PC-9 (cell line): ENCODE measurements around the gene THBD. TPM values are rescaled to one million over a fixed set of nuclear protein-coding genes. Genes with fewer than 3 reads are reported as not detected.

Experiments
- BruUV-seq: library from RNA; stranded (reverse); fragments of 400-500 nt; replicated peaks from 2 replicates; lab custom pipeline; 2021; lab: Mats Ljungman, UMichigan
- CTCF ChIA-PET: fragments of 300-600 bp; sonication (Branson Sonifier 250); formaldehyde crosslinking; loops from one replicate; lab custom pipeline; 2022; ENCODE audit warnings: antibody characterized with exemption; lab: Charles Lee
- POLR2A ChIA-PET: fragments of 300-600 bp; sonication (Branson Sonifier 250); formaldehyde crosslinking; loops from one replicate; lab custom pipeline; 2022; ENCODE audit warnings: antibody characterized with exemption; ENCODE audit not compliant: unreplicated experiment; lab: Charles Lee
- DNase-seq, 2 experiments: peaks; one replicate each; pipeline versions ENCODE4 v3.0.0 to v3.0.0-alpha.2; 2015 to 2022; ENCODE audit warnings: mixed read lengths in 1 of 2
- H2AFZ ChIP-seq: fragments of 200-600 bp; sonication (generic); 2 replicates; pipeline ENCODE4 v1.8.1; 2017; ENCODE audit warnings: antibody characterized with exemption
- H3F3A ChIP-seq: fragments of 200-600 bp; sonication (generic); 2 replicates; pipeline ENCODE4 v1.8.1; 2017; ENCODE audit warnings: antibody characterized with exemption, mild to moderate bottlenecking, low read depth; ENCODE audit not compliant: insufficient read depth
- H3K27ac ChIP-seq: fragments of 200-600 bp; sonication (generic); 2 replicates; pipeline ENCODE4 v1.6.1; 2016; ENCODE audit warnings: mixed run types
- H3K27me3 ChIP-seq: fragments of 200-600 bp; sonication (generic); 2 replicates; pipeline ENCODE4 v1.6.1; 2016; ENCODE audit warnings: low read depth, mixed run types; ENCODE audit not compliant: insufficient read depth
- H3K36me3 ChIP-seq: fragments of 200-600 bp; sonication (generic); 2 replicates; pipeline ENCODE4 v1.6.1; 2016; ENCODE audit warnings: low read depth, mixed run types
- H3K4me1 ChIP-seq: fragments of 200-600 bp; sonication (generic); replicated peaks from 2 replicates; pipeline ENCODE4 v1.6.1; 2016; ENCODE audit warnings: mixed run types; ENCODE audit not compliant: insufficient read depth
- H3K4me2 ChIP-seq: fragments of 200-600 bp; sonication (generic); 2 replicates; pipeline ENCODE4 v1.6.1; 2017; ENCODE audit warnings: mixed run types
- H3K4me3 ChIP-seq: fragments of 200-600 bp; sonication (generic); 2 replicates; pipeline ENCODE4 v1.6.1; 2016; ENCODE audit warnings: mixed run types
- H3K79me2 ChIP-seq: fragments of 200-600 bp; sonication (generic); 2 replicates; pipeline ENCODE4 v1.6.1; 2017; ENCODE audit warnings: low read depth, mixed run types
- H3K9me2 ChIP-seq: fragments of 200-600 bp; sonication (generic); 2 replicates; pipeline ENCODE4 v1.8.1; 2017; ENCODE audit warnings: mild to moderate bottlenecking; ENCODE audit not compliant: insufficient read depth
- H3K9me3 ChIP-seq: fragments of 200-600 bp; sonication (generic); 2 replicates; pipeline ENCODE4 v1.8.1; 2016; ENCODE audit warnings: low read depth; ENCODE audit not compliant: insufficient read depth
- H4K20me1 ChIP-seq: fragments of 200-600 bp; sonication (generic); 2 replicates; pipeline ENCODE4 v1.8.1; 2017; ENCODE audit not compliant: insufficient read depth
- EZH2 ChIP-seq: fragments of 200-600 bp; sonication (generic); IDR thresholded peaks from 2 replicates; pipeline ENCODE4 v1.8.0; 2017; ENCODE audit warnings: antibody characterized with exemption, low read depth
- intact Hi-C: fragments of 100-400 bp; cut with micrococcal nuclease; formaldehyde crosslinking; loops from one replicate; pipeline ENCODE4 v1.10.0; 2022; ENCODE audit not compliant: unreplicated experiment
- total RNA-seq: library from RNA; stranded (reverse); gene quantifications from 2 replicates; pipeline ENCODE4 v1.2.3, GENCODE V29; 2021
- TF ChIP-seq, protein P1 (sequence below): fragments of 200-600 bp; sonication (generic); conservative IDR thresholded peaks from 2 replicates; pipeline ENCODE4 v1.6.1; 2017; ENCODE audit warnings: mixed run types, antibody characterized with exemption, mild to moderate bottlenecking, moderate library complexity

The THBD gene
- total RNA-seq, 1 experiment from 2014 or later = 1.7 TPM

DNA sequence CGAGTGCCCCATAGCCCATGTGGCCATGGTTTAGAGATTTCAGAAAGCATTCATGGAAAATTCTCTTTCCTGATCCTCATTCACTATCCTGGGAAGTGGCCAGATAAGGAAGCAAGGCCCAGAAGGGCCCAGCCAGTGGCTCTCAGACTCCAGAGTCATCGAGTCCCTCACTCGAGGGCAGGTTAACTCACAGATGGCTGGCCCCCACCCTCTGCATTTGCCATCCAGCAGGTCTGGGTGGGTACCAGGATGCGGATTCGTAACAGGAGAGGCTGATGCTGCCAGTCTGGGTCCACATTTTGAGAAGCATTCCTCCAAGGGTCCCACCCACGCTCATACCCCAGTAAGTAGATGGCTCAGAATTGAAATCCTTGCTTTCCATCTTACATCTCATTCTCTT lies 18.1 kb downstream of the THBD start:
- H3K27me3 ChIP-seq = peaks cover 14% of the 10 kb centered on the region; the same call in 1 of the 2 replicates
- no peaks in the 10 kb centered on the region for H3K4me1 ChIP-seq
- H3F3A ChIP-seq = no peaks in the 10 kb centered on the region
- intact Hi-C loops = no loop called here
- H4K20me1 ChIP-seq = no peaks in the 10 kb centered on the region
- POLR2A ChIA-PET = no interaction called here
- no peaks in the 10 kb centered on the region for H3K9me3 ChIP-seq
- H3K4me3 ChIP-seq = no peak overlapping the region
- no peak for DNase-seq
- no peak overlapping the region for H3K27ac ChIP-seq
- no peak overlapping the region for H2AFZ ChIP-seq
- H3K36me3 ChIP-seq = no peaks in the 10 kb centered on the region
- no peak overlapping the region for H3K4me2 ChIP-seq
- no peaks in the 10 kb centered on the region for H3K9me2 ChIP-seq
- no TSS peak for BruUV-seq
- TF ChIP-seq, protein P1, sequence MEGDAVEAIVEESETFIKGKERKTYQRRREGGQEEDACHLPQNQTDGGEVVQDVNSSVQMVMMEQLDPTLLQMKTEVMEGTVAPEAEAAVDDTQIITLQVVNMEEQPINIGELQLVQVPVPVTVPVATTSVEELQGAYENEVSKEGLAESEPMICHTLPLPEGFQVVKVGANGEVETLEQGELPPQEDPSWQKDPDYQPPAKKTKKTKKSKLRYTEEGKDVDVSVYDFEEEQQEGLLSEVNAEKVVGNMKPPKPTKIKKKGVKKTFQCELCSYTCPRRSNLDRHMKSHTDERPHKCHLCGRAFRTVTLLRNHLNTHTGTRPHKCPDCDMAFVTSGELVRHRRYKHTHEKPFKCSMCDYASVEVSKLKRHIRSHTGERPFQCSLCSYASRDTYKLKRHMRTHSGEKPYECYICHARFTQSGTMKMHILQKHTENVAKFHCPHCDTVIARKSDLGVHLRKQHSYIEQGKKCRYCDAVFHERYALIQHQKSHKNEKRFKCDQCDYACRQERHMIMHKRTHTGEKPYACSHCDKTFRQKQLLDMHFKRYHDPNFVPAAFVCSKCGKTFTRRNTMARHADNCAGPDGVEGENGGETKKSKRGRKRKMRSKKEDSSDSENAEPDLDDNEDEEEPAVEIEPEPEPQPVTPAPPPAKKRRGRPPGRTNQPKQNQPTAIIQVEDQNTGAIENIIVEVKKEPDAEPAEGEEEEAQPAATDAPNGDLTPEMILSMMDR = no peak
- no peak for TF ChIP-seq EZH2
- H3K79me2 ChIP-seq = no peaks in the 10 kb centered on the region
- CTCF ChIA-PET = no interaction called here

DNA sequence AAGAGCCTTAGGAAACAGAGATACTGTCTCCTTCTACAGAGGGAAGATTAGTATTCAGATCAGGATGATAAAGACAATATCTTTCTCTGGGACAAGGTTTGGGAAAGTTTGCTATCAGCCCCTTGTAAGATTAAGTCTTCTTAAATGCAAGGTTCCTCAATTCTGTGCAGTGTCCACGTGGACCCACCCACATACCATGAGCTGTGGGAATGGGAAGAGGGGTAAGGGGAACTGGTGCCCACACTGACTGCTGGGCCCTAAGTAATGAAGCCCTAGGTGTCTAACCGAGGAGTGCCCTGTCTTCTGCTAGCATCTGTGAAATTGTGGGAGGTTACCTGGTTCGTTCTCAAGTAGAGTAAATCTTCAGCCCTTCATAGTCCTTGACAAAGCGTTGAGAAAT lies 20.1 kb downstream of the THBD start:
- Histone ChIP-seq H3K36me3 (no peaks in the 10 kb centered on the region), H2AFZ (no peak overlapping the region), H3K79me2 (no peaks in the 10 kb centered on the region), H3K27ac (no peak overlapping the region), H3K4me2 (no peak overlapping the region), H3K9me3 (no peaks in the 10 kb centered on the region), H4K20me1 (no peaks in the 10 kb centered on the region), H3K9me2 (no peaks in the 10 kb centered on the region), H3K27me3 (peaks cover 14% of the 10 kb centered on the region; the same call in 1 of the 2 replicates), H3F3A (no peaks in the 10 kb centered on the region), H3K4me1 (no peaks in the 10 kb centered on the region), H3K4me3 (no peak overlapping the region)
- TF ChIP-seq, protein P1 = no peak
- TF ChIP-seq EZH2 = no peak
- intact Hi-C loops = no loop called here
- ChIA-PET CTCF (no interaction called here), POLR2A (no interaction called here)
- BruUV-seq = no TSS peak
- DNase-seq = no peak

DNA sequence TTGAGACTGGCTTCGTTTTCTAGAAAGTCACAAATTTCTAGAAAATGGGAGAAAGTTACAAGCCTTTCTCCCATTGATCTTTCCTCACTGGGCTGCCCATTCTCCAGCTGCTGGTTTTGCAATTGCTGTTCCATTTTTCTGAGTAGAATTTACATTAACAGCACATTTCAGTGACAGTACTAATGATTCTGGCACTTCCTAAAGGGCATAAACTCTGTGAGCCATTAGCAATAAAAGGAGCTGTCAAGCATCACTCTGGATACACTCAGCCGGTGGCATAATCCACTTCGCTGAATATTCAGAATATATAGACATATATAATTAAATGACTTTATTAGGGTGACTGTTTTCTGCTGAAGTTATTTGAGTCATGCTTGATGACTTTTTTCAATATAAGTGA lies 21.1 kb downstream of the THBD start:
- Histone ChIP-seq H3K9me3 (no peaks in the 10 kb centered on the region), H4K20me1 (no peaks in the 10 kb centered on the region), H3K9me2 (no peaks in the 10 kb centered on the region), H3K27me3 (peaks cover 14% of the 10 kb centered on the region; the same call in 1 of the 2 replicates), H3K4me3 (no peak overlapping the region), H3K36me3 (no peaks in the 10 kb centered on the region), H3K4me2 (no peak overlapping the region), H2AFZ (no peak overlapping the region), H3F3A (no peaks in the 10 kb centered on the region), H3K4me1 (peaks cover 2% of the 10 kb centered on the region; the same call in 1 of the 2 replicates), H3K79me2 (no peaks in the 10 kb centered on the region), H3K27ac (no peak overlapping the region)
- intact Hi-C loops = no loop called here
- TF ChIP-seq, protein P1 = no peak
- no peak for TF ChIP-seq EZH2
- BruUV-seq = no TSS peak
- CTCF ChIA-PET = no interaction called here
- POLR2A ChIA-PET = no interaction called here
- no peak for DNase-seq
